Stimulated activated CD8-positive, alpha-beta memory T cell treated with anti-CD3 and anti-CD28 coated beads, Interleukin-4, amount 100 ng/mL, for 1 hour (primary cell): Measurements from ENCODE around the gene KLRB1.
"Not testable (repeated sequence)": the region's sequence is repeated elsewhere in the genome, so short reads cannot be mapped to it uniquely, and the experiment has no call there.

ENCODE experiments used
- DNase-seq, 2 donors: peaks; one replicate each; pipeline ENCODE4 v3.0.0-alpha.2; 2020; ENCODE audit warnings: low read depth in 2 of 2, low spot score in 1 of 2

The KLRB1 gene

DNA sequence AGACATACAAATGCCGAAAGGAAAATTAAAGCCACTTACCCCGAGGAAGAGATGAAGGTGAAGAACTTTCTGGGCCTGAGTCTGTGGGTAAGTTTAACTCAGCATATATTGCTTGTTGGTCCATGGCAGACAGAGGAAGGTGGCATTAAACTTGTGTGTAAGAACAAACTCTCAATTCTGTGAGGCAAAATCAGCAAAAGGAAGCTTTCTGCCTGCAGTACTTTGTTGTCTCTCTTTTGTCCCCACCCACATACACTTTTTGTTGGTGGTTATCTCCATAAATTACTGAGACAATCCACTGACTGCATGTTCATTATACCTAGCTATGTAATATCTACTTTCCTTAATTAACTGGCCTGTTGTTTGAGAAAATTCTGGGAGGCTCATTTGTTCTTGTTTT, at the start of gene KLRB1:
TSS of gene KLRB1 (minus strand) at position 201 of the 400 bp plus-strand sequence. CDS start at position 124, 77 bp downstream.
- DNase-seq, result no peak

DNA sequence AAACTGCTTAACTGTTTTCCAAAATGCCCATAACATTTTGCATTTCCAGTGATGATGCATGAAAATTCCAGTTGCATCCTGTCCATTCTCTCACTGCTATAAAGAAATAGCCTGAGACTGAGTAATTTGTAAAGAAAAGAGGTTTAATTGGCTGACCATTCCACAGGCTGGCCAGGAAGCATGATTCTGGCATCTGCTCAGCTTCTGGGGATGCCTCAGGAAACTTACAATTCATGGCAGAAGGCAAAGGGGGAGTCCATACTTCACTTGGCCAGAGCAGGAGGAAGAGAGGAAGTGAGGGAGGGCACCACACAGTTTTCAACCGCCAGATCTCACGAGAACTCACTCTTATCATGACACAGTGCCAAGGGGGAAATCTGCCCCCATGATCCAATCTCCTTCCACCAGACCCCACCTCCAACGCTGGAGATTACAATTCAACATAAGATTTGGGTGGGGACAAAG, 43.6 kb upstream of the KLRB1 start:
- DNase-seq, result no peak

DNA sequence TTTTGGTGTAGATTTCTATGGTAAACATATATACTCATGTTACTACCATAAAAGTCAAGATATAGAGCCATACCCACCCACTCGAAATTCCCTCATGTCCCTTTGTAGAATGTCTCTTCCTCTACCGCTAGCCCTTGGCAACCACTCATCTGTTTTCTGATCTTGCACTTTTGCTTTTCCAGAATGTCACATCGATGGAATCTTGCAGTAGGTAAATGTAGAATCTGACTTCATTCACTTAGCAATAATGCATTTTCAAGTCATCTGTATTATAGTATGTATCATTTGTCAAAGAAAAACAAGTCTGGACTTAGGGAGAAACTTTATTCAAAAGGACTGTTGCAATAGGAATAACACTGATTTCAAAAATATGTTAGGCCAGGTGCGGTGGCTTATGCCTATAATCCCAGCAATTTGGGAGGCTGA, 42.4 kb upstream of the KLRB1 start:
- no peak for DNase-seq

- DNase-seq, result no peak
Measured at GRCh38 chr12:9649532-9649940, 41.8 kb upstream of the KLRB1 start.

DNA sequence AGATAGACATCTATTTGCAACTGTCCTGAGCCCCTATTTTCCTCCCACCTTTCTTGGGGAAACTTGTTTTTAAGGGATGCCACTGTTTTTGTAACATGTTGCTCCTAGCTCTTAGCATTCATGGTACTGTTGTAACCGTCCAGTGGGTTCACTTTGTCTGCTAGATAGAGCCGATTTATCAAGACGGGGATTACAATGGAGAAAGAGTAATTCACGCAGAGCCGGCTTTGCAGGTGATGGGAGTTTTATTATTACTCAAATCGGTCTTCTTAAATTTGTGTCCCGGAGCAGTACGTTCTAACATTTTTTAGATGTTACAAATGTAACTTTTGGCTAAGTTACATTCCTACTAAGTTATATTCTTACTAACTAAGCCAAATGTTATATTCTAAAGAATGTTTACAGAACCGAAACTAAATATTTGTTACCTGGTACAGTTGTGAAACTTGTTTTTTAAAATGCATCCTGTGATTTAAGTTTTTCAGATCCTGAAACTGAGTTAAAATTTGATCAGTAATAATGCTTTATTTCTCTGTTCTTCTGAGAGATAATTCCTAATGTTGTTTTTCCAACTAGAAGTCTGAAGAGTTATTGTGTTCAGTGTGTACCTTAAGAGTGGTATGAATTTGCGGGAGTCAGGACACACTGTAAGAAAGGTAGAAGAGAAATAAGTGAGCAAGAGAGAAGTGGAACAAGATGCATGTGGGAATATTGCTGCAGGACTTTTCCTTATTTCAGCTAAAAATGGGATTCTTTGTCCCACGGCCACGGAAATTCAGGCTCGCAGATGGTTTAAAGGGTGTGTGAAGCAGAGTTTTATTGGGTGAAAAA, 41.2 kb upstream of the KLRB1 start:
- no peak for DNase-seq

GRCh38 chr12:9647825-9648700, 40.3 kb upstream of the KLRB1 start:
- peak; percentile 68 to 79 for DNase-seq

GRCh38 chr12:9646794-9647781, 39.4 kb upstream of the KLRB1 start:
- DNase-seq, result no peak

GRCh38 chr12:9644985-9645551, 37.4 kb upstream of the KLRB1 start:
- not testable (repeated sequence) for DNase-seq

DNA sequence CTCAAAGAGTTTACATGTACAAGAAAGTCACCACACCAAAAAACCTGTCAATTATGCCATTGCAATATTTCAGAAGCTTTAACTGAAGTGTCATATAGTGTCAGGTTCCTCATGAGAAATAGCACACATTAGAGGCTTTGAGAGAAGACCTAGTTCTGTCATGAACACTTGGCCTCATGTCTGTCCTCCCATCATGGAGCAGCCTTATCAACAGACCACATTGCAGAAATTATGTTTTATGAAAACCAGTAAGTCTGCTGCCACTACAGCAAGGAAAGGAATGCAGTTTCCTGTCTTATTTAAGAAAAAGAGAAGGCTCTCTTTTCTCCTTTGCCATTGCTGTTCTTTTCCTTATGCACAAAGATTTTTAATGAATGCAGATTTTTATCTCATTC, 35.5 kb upstream of the KLRB1 start:
- no peak for DNase-seq

DNA sequence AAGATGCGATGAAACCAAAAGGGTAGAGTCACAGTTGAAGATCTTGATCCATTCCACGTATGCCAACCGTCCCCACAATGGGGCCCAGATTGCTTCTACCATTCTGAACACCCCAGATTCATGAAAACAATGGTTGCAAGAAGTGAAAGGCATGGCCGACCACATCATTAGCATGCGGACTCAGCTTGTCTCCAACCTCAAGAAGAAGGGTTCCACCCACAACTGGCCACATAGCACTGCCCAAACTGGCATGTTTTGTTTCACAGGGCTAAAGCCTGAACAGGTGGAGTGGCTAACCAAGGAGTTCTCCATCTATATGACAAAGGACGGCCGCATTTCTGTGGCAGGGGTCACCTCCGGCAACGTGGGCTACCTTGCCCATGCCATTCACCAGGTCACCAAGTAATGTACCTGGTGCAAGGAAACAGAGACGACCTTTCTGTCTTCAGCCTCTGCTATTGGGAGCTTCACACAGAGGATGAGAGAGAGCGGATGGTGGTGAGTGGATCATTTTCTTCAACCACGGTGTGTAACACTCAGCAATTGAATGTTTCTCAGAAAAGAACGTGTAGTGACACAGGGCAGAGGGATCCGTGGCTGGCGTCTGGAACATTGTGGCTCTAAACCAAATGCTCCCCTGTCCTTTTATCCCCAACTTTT, 35.0 kb upstream of the KLRB1 start:
- DNase-seq, result no peak

DNA sequence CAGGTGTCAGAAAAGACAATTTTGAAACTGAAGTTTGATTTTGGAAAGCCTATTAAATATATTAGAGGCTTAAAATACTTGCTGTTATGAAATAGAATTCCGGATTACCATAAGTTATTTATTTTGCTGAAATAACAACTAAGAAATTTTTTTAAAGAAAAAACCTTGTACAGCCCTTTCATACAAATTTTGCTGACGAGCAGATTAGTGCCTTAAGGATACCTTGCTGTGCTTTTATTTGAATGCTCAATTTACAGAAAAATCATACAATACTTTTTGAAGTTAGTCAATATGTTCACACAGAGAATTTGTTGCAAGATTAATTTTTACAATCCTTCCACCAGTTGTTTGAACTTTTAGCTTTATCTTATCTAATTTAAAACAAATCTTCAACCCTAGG, 32.3 kb upstream of the KLRB1 start:
- DNase-seq, result no peak

GRCh38 chr12:9636851-9637206, 29.1 kb upstream of the KLRB1 start:
- no peak for DNase-seq

DNA sequence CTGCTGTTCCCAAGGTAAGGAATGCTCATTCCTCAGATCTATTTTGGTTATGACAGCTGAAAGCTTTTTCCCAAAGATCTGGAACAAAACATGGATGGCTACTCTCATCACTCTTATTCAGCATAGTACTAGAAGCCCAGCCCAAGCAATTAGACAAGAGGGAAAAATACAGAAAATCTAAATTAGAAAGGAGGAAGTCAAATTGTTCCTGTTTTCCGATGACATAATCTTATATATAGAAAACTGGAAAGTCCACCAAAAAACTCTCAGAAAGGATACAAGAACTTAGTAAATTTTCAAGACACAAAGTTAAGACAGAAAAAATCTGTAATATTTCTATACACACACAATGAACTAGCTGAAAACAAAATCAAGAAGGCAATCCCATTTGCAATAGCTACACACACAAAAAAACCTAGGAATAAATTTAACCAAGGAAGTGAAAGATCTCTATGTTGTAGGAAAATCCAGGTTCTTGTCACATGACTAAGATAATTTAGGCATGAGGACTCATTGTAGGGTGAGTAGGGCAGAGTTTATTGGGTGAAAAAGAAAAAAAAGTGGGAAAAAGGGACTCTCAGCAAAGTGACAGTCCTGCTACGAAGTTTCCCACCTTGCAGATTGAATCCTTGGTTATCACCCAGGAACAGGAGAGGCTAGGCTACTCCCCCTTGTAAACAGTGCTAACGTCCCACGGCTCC, 28.6 kb upstream of the KLRB1 start:
- DNase-seq, result no peak

DNA sequence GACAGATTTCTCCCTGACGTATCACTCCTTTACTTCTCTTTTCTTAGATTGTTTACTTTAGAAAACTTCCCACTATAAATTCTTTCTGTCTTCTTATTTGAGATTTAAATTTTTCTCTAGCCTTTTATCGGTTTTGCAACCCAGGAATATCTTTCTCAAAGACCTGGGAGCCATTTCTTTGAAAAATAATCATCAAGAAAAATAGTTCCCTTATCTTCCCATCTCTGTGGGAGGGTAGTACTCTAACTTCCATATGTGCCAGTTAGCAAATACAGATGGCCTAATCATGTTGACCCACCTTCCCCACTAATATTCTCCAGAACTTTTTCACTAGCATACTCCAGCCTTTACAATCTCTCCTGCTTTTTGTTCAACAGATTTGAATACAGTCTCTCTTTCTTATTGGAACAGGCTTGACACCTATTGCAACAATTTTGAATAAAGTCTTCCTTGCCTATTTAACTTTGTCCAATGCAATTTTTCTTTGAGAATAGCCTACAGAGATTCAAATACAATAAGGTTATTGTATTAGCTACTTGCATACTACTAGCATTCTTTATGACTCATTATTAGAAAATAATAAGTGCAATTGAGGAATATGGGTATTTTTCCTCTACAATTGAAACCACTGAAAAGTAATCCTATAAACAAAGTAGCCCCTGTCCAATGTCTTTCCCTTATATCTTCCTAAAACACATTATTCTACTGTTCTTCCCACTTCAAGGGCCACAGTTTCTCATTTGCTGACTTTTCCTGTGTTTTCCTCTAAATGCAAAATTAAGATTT, 27.4 kb upstream of the KLRB1 start:
- DNase-seq, result no peak

GRCh38 chr12:9634177-9634803, 26.6 kb upstream of the KLRB1 start:
- DNase-seq, result peak; percentile 71 to 72

DNA sequence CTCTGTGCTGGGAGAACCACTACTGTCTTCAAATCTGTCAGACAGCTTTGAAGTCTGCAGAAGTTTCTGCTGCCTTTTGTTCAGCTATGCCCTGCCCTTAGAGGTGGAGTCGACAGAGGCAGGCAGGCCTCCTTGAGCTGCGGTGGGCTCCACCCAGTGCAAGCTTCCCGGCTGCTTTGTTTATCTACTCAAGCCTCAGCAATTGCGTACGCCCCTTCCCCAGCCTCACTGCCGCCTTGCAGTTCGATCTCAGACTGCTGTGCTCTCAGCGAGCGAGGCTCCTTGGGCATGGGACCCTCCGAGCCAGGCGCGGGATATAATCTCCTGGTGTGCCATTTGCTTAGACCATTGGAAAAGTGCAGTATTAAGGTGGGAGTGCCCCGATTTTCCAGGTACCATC, 25.1 kb upstream of the KLRB1 start:
- no peak for DNase-seq

DNA sequence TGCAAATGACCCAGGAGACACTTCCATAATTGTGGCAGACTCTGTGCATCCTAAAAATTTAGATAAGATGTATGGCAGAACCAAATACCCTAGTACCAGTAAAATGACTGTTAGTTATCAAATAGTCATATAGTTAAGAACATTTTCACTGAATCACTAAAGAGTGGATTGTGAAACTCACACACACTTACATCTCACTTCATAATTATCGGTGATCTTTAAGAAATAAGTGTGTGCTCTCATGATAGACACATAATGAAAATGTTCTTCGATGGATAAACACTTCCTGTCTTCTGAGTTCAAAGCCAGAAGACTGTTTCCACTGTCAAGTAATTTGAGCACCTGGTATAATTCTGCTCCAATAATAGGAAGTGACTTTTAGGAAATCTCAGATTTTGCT, 19.1 kb upstream of the KLRB1 start:
- DNase-seq, result no peak

DNA sequence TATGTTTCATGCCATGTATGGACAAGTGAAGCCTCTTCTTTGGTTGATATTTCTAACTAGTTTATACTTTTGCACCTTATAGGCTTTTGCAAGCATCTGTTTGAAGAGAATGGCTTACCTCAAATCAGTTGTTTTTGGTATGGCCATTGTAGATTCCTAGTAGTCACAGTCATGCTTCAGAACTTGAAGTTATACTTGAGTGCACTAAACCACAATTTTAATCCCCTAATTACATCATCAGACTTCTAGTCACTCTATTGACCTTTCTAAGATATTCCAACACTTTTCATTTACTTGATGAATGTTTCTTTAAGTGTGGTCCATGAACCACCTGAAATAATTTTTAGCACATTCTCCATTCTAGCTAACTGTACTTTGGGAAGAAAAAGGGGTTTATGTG, 18.6 kb upstream of the KLRB1 start:
- DNase-seq, result no peak
